ENCODE measurements around the gene PLSCR3.

The PLSCR3 gene

DNA sequence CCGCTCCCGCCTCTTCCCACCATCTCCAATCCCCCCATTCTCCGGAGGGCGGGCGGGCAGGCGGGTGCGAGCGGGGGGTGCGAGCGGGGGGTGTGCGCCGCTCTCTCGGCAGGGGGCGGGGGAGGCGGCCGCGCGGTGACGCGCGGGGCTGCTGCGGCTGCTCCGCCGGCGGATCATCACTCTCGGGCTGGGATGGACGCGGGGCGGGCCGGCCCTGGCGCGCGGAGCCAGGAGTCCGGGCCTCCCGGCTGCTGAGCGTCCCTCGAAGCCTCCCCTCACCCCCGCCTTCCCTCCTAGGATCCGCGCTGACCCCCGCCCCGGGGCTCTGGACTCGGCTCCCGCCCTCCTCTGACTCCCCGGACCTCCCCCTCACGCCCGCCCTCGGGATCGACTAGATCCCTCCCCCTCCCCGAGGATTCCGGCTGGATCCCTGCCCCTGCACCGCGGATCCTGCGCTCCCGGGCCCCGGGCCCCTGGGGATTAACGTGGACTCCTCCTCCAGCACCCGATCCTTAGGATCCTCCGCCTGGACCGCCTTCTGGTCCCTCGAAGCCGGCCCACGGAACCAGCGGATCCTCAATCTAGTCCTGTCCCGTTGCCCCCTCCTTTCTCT, 10.5 kb upstream of the PLSCR3 start:
- no peak overlapping the region for H3K27ac ChIP-seq (ENCODE audit: low read depth, low read length, poor library complexity, severe bottlenecking)
- no peaks in the 10 kb centered on the region for H3K9me2 ChIP-seq (ENCODE audit: low read depth, low read length)
- H3K9ac ChIP-seq (ENCODE audit: low read length) = peak overlapping the region; percentile 48; the same call in 1 of the 2 replicates
- no peaks in the 10 kb centered on the region for H3K9me3 ChIP-seq (ENCODE audit: low read length)
- H3K4me3 ChIP-seq (ENCODE audit: low read depth, low read length, poor library complexity, severe bottlenecking) = peak overlapping the region; percentile 77
- H3F3A ChIP-seq (ENCODE audit: insufficient read depth, low read length) = 0 out of 2 replicates have a peak, but pooled peaks cover 3% of the 10 kb centered on the region
- no peak for TF ChIP-seq CTCF (IDR thresholded peaks at IDR 0.05; ENCODE audit: low read length)
- TF ChIP-seq EZH2 (IDR thresholded peaks at IDR 0.05; ENCODE audit: borderline replicate concordance, low read length) = no peak
- no peaks in the 10 kb centered on the region for H4K20me1 ChIP-seq (ENCODE audit: insufficient read depth, low read length)
- peaks cover 15% of the 10 kb centered on the region for H3K4me1 ChIP-seq (ENCODE audit: insufficient read depth, low read length, severe bottlenecking)
- peaks cover 9% of the 10 kb centered on the region for H3K27me3 ChIP-seq (ENCODE audit: insufficient read depth, low read length)
- peak overlapping the region; percentile 65 for H3K4me2 ChIP-seq (ENCODE audit: low read length)
- no peaks in the 10 kb centered on the region for H3K36me3 ChIP-seq (ENCODE audit: insufficient read depth, low read length)
- H3K79me2 ChIP-seq (ENCODE audit: insufficient read depth, low read length) = no peaks in the 10 kb centered on the region
- H2AFZ ChIP-seq (ENCODE audit: low read length) = no peak overlapping the region

DNA sequence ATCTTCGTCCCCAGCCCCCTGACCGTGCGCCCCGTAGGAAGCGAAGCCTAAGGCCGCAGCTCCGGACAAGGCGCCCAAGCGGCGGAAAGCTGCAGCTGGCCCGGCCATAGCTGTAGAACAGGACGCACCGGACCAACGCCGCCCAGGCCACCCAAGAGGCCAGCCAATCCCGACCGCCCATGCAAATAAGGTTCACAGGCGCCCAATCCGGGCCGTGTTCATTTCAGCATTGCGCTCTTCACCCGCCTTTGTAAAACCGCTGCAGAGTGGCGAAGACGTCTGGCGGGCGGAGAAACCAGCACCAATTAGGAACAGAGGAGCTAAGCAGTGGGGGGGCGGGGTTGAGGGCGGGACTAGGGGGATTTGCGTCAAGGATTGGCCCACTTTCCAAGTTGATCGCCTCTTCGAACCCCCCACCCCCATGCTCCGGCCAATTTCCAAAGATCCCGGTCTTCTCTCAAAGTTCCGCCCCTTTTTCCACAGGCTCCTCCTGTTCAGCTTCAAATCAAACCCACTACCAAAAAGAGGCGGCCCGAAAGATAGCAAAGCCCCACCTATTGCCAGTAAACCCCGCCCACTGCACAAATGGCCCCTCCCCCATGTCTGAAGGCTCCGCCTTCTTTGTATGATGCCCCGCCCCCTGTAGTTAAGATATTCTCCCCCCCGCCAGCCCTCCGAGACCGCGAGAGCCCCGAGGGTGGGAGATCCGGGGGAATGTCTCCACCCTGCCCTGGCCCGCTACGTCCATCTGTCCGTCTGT, 9.8 kb upstream of the PLSCR3 start, which contains the start of gene TMEM256:
TSS of gene TMEM256 (minus strand) at position 121 of the 760 bp plus-strand sequence. CDS start at position 108, 13 bp downstream.
- Histone ChIP-seq H3K27ac (ENCODE audit: low read depth, low read length, poor library complexity, severe bottlenecking) (no peak within 1 kb of the TSS), H2AFZ (ENCODE audit: low read length) (no peak within 1 kb of the TSS), H3F3A (ENCODE audit: insufficient read depth, low read length) (0 out of 2 replicates have a peak, but pooled peaks cover 3% of the 10 kb centered on the region), H4K20me1 (ENCODE audit: insufficient read depth, low read length) (no peaks in the 10 kb centered on the region), H3K4me1 (ENCODE audit: insufficient read depth, low read length, severe bottlenecking) (peaks cover 15% of the 10 kb centered on the region), H3K27me3 (ENCODE audit: insufficient read depth, low read length) (peaks cover 9% of the 10 kb centered on the region), H3K9me3 (ENCODE audit: low read length) (no peaks in the 10 kb centered on the region), H3K9me2 (ENCODE audit: low read depth, low read length) (no peaks in the 10 kb centered on the region), H3K4me2 (ENCODE audit: low read length) (peak within 1 kb of the TSS; percentile 85), H3K9ac (ENCODE audit: low read length) (peak within 1 kb of the TSS; percentile 78), H3K36me3 (ENCODE audit: insufficient read depth, low read length) (no peaks in the 10 kb centered on the region), H3K79me2 (ENCODE audit: insufficient read depth, low read length) (no peaks in the 10 kb centered on the region), H3K4me3 (ENCODE audit: low read depth, low read length, poor library complexity, severe bottlenecking) (peak within 1 kb of the TSS; percentile 77)
- TF ChIP-seq CTCF (IDR thresholded peaks at IDR 0.05; ENCODE audit: low read length) (no peak), EZH2 (IDR thresholded peaks at IDR 0.05; ENCODE audit: borderline replicate concordance, low read length) (no peak)

DNA sequence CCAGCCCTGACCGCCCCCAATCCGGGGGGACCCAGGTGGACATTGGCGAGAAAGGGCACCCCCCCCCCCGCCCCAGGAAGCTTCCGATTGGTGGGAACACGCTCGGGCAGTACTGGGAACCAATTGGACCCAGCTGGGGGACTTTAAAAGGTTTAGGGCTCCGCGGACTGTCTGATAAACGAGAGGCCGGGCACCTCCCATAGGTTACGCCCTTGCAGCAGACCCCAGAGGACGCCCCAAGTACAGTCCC, 9.3 kb upstream of the PLSCR3 start:
- H3K9me3 ChIP-seq (ENCODE audit: low read length) = no peaks in the 10 kb centered on the region
- H2AFZ ChIP-seq (ENCODE audit: low read length) = no peak overlapping the region
- no peak for TF ChIP-seq CTCF (IDR thresholded peaks at IDR 0.05; ENCODE audit: low read length)
- no peak for TF ChIP-seq EZH2 (IDR thresholded peaks at IDR 0.05; ENCODE audit: borderline replicate concordance, low read length)
- no peak overlapping the region for H3K27ac ChIP-seq (ENCODE audit: low read depth, low read length, poor library complexity, severe bottlenecking)
- peaks cover 9% of the 10 kb centered on the region for H3K27me3 ChIP-seq (ENCODE audit: insufficient read depth, low read length)
- H3K36me3 ChIP-seq (ENCODE audit: insufficient read depth, low read length) = no peaks in the 10 kb centered on the region
- peak overlapping the region; percentile 85 for H3K4me2 ChIP-seq (ENCODE audit: low read length)
- H3F3A ChIP-seq (ENCODE audit: insufficient read depth, low read length) = 0 out of 2 replicates have a peak, but pooled peaks cover 3% of the 10 kb centered on the region
- H3K79me2 ChIP-seq (ENCODE audit: insufficient read depth, low read length) = no peaks in the 10 kb centered on the region
- H3K9ac ChIP-seq (ENCODE audit: low read length) = peak overlapping the region; percentile 78
- no peaks in the 10 kb centered on the region for H4K20me1 ChIP-seq (ENCODE audit: insufficient read depth, low read length)
- peaks cover 15% of the 10 kb centered on the region for H3K4me1 ChIP-seq (ENCODE audit: insufficient read depth, low read length, severe bottlenecking)
- H3K4me3 ChIP-seq (ENCODE audit: low read depth, low read length, poor library complexity, severe bottlenecking) = peak overlapping the region; percentile 77
- H3K9me2 ChIP-seq (ENCODE audit: low read depth, low read length) = no peaks in the 10 kb centered on the region

All from OCI-LY1 (cell line).